Measurements from ENCODE around the gene SLC25A10. TPM values are rescaled to one million over a fixed set of nuclear protein-coding genes. Genes with fewer than 3 reads are reported as not detected.

The SLC25A10 gene
- total RNA-seq, 1 experiment from 2014 or later: 30.9 TPM

- no peak overlapping the region for H3K18ac ChIP-seq (ENCODE audit: insufficient read length, low read depth, low read length)
- no peak overlapping the region for H3K9ac ChIP-seq (ENCODE audit: extremely low read depth, insufficient read length, low read length)
- H3K4me2 ChIP-seq (ENCODE audit: insufficient read depth, insufficient read length, low read length): no peak overlapping the region
- H3K36me3 Mint-ChIP-seq (ENCODE audit: insufficient read depth in 1 of 3, low read depth in 3 of 3): no peaks in the 10 kb centered on the region
- H3K79me1 ChIP-seq (ENCODE audit: insufficient read depth, low read depth, low read length, poor library complexity, severe bottlenecking): no peaks in the 10 kb centered on the region
- no peak overlapping the region for H2AFZ ChIP-seq (ENCODE audit: low read length)
- TF ChIP-seq CTCF (conservative IDR thresholded peaks at IDR 0.05): no peak
- H2BK12ac ChIP-seq (ENCODE audit: insufficient read length, low read depth, low read length): no peak overlapping the region
- no peaks in the 10 kb centered on the region for H3K23me2 ChIP-seq (ENCODE audit: insufficient read length, low read depth, low read length, poor library complexity, severe bottlenecking)
- H3K27me3 ChIP-seq (ENCODE audit: insufficient read depth, low read length): no peaks in the 10 kb centered on the region
- no peak overlapping the region for H3K27ac ChIP-seq (ENCODE audit: insufficient read length, low read depth, low read length)
- H2BK15ac ChIP-seq (ENCODE audit: low read depth, low read length): no peak overlapping the region
- no peak overlapping the region for H2BK5ac ChIP-seq (ENCODE audit: insufficient read length, low read length)
- H3K4me1 ChIP-seq (ENCODE audit: insufficient read depth, low read length): no peaks in the 10 kb centered on the region; the same call in 1 of the 2 replicates
- no peak overlapping the region for H2AK5ac ChIP-seq (ENCODE audit: insufficient read length, low read length)
- H3K56ac ChIP-seq (ENCODE audit: insufficient read length, low read depth, low read length): no peak overlapping the region
- peaks cover 14 to 25% of the 10 kb centered on the region in 2 experiments for H3K4me1 Mint-ChIP-seq
- no peak overlapping the region for H4K91ac ChIP-seq (ENCODE audit: insufficient read length, low read depth, low read length)
- no peak for DNase-seq
- H2BK20ac ChIP-seq (ENCODE audit: low read depth, low read length, poor library complexity, severe bottlenecking): no peak overlapping the region
- H3K4me3 Mint-ChIP-seq: no peak overlapping the region
- no peaks in the 10 kb centered on the region for H4K20me1 ChIP-seq (ENCODE audit: control insufficient read depth, insufficient read depth, insufficient read length)
- no CpG with 5 or more reads among the region's 30 CpGs for WGBS (ENCODE audit: extremely low coverage, insufficient read length, low lambda C conversion rate)
- H3T11ph ChIP-seq (ENCODE audit: low read length): no peak overlapping the region
- H3K4ac ChIP-seq (ENCODE audit: low read depth, low read length): no peak overlapping the region
- no peak overlapping the region for H3K23ac ChIP-seq (ENCODE audit: insufficient read length, low read depth, low read length)
- H3K9me3 ChIP-seq (ENCODE audit: control insufficient read depth, low read depth, low read length): no peaks in the 10 kb centered on the region
- peak overlapping the region in 1 of 3 experiments; percentile 33; a peak in 1 of 7 replicates for H3K27ac Mint-ChIP-seq
- no peak overlapping the region; the same call in 1 of the 2 replicates for H3K14ac ChIP-seq (ENCODE audit: insufficient read depth, low read length)
- H4K8ac ChIP-seq (replicated peaks; ENCODE audit: insufficient read length, low read depth, low read length): no peak overlapping the region
- no peaks in the 10 kb centered on the region for H3K79me2 ChIP-seq (ENCODE audit: insufficient read depth, low read length)
- no peak overlapping the region for H4K5ac ChIP-seq (ENCODE audit: insufficient read length, low read depth, low read length)
- H3K9me3 Mint-ChIP-seq: 0 out of 5 replicates have a peak, but pooled peaks cover 0 to 2% of the 10 kb centered on the region in 2 experiments
- peaks cover 18% of the 10 kb centered on the region for H3K27me3 Mint-ChIP-seq (ENCODE audit: low read depth)
- no peak overlapping the region for H2BK120ac ChIP-seq (ENCODE audit: low read depth, low read length, poor library complexity, severe bottlenecking)
These were observed 23.4 kb downstream of the SLC25A10 start for GRCh38 chr17:81735264-81736102.
